ENCODE data around the gene MKRN3.

The MKRN3 gene

DNA sequence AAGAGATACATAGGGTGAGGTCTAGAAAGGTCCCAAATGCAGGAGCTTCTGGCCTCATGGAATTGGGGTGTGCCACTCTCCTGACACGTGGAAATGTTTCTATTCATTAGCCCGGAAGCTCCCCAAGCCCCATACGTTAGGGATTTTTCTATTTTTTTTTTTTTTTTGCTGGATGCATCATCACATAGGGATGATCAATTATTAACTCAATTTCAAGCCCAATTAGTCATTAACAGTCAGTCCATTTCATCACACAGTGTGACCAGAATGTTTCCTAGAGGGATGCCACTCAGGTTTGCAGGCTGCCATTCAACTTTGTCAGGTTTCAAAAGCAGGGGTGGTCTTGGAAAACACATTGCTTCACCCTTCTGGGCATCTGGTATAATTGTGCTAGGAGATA lies 40.7 kb upstream of the MKRN3 start:
- Histone ChIP-seq H4K20me1 (ENCODE audit: insufficient read depth, low read length, poor library complexity, severe bottlenecking) (no peaks in the 10 kb centered on the region), H3K9me2 (replicated peaks; ENCODE audit: low read depth, low read length) (no peaks in the 10 kb centered on the region), H3K36me3 (ENCODE audit: insufficient read depth, low read length) (no peaks in the 10 kb centered on the region), H3K4me2 (ENCODE audit: low read depth, low read length, poor library complexity, severe bottlenecking) (no peak overlapping the region), H3K27me3 (ENCODE audit: insufficient read depth, low read length, poor library complexity, severe bottlenecking) (no peaks in the 10 kb centered on the region), H3K4me1 (ENCODE audit: insufficient read depth, low read length, poor library complexity, severe bottlenecking) (no peaks in the 10 kb centered on the region), H3K9ac (ENCODE audit: low read depth, low read length, poor library complexity, severe bottlenecking) (no peak overlapping the region), H3F3A (ENCODE audit: low read depth) (no peaks in the 10 kb centered on the region), H3K4me3 (ENCODE audit: low read length, poor library complexity, severe bottlenecking) (no peak overlapping the region), H3K79me2 (ENCODE audit: insufficient read depth, low read length) (no peaks in the 10 kb centered on the region), H2AFZ (ENCODE audit: low read length) (no peak overlapping the region), H3K9me3 (ENCODE audit: insufficient read depth, low read depth, low read length) (no peaks in the 10 kb centered on the region)
- TF ChIP-seq CTCF (conservative IDR thresholded peaks at IDR 0.05; ENCODE audit: low read length) (no peak), EZH2phosphoT487 (IDR thresholded peaks at IDR 0.05; ENCODE audit: borderline replicate concordance) (no peak)

GRCh38 chr15:23529891-23530290 lies 35.6 kb upstream of the MKRN3 start:
- Histone ChIP-seq H3K9me3 (ENCODE audit: insufficient read depth, low read depth, low read length) (no peaks in the 10 kb centered on the region), H4K20me1 (ENCODE audit: insufficient read depth, low read length, poor library complexity, severe bottlenecking) (no peaks in the 10 kb centered on the region)

DNA sequence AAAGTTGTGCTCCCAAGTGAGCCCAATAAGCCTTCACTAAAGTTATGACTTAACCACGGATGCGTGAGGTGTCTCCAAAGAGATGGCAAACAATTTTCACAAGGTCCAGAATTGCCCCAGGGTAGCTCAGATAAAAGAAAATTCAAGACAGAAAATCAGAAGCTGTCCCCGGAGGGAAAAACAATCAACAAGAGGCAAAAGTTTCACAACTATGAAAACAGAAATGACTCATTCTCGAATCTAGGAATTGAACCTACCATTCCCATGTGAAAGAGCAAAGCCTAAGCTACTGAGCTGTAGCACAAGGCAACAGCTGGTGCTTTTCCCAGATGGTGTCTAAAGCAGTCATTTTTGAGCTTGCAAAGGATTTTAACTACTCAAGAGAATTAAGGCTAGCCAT lies 33.5 kb upstream of the MKRN3 start:
- Histone ChIP-seq H3K9me3 (ENCODE audit: insufficient read depth, low read depth, low read length) (no peaks in the 10 kb centered on the region), H3K4me3 (ENCODE audit: low read length, poor library complexity, severe bottlenecking) (no peak overlapping the region), H3K9ac (ENCODE audit: low read depth, low read length, poor library complexity, severe bottlenecking) (no peak overlapping the region), H3K9me2 (replicated peaks; ENCODE audit: low read depth, low read length) (no peaks in the 10 kb centered on the region), H3K4me2 (ENCODE audit: low read depth, low read length, poor library complexity, severe bottlenecking) (no peak overlapping the region), H3K36me3 (ENCODE audit: insufficient read depth, low read length) (no peaks in the 10 kb centered on the region), H3K79me2 (ENCODE audit: insufficient read depth, low read length) (no peaks in the 10 kb centered on the region), H4K20me1 (ENCODE audit: insufficient read depth, low read length, poor library complexity, severe bottlenecking) (no peaks in the 10 kb centered on the region), H3K4me1 (ENCODE audit: insufficient read depth, low read length, poor library complexity, severe bottlenecking) (peaks cover 11% of the 10 kb centered on the region), H3F3A (ENCODE audit: low read depth) (no peaks in the 10 kb centered on the region), H2AFZ (ENCODE audit: low read length) (no peak overlapping the region), H3K27me3 (ENCODE audit: insufficient read depth, low read length, poor library complexity, severe bottlenecking) (no peaks in the 10 kb centered on the region)
- TF ChIP-seq CTCF (conservative IDR thresholded peaks at IDR 0.05; ENCODE audit: low read length) (no peak), EZH2phosphoT487 (IDR thresholded peaks at IDR 0.05; ENCODE audit: borderline replicate concordance) (no peak)

More at GRCh38 chr15:23529891-23530290, 35.6 kb upstream of the MKRN3 start:
- Histone ChIP-seq H3K4me3 (ENCODE audit: low read length, poor library complexity, severe bottlenecking) (no peak overlapping the region), H3F3A (ENCODE audit: low read depth) (no peaks in the 10 kb centered on the region), H3K4me1 (ENCODE audit: insufficient read depth, low read length, poor library complexity, severe bottlenecking) (no peaks in the 10 kb centered on the region), H3K36me3 (ENCODE audit: insufficient read depth, low read length) (no peaks in the 10 kb centered on the region), H3K9ac (ENCODE audit: low read depth, low read length, poor library complexity, severe bottlenecking) (no peak overlapping the region), H3K27me3 (ENCODE audit: insufficient read depth, low read length, poor library complexity, severe bottlenecking) (no peaks in the 10 kb centered on the region), H3K79me2 (ENCODE audit: insufficient read depth, low read length) (no peaks in the 10 kb centered on the region), H3K9me2 (replicated peaks; ENCODE audit: low read depth, low read length) (no peaks in the 10 kb centered on the region), H3K4me2 (ENCODE audit: low read depth, low read length, poor library complexity, severe bottlenecking) (no peak overlapping the region), H2AFZ (ENCODE audit: low read length) (no peak overlapping the region)
- TF ChIP-seq CTCF (conservative IDR thresholded peaks at IDR 0.05; ENCODE audit: low read length) (no peak), EZH2phosphoT487 (IDR thresholded peaks at IDR 0.05; ENCODE audit: borderline replicate concordance) (no peak)
